HCT116 (cell line): ENCODE results near the gene FOXF1.

Experiments
- CEBPB ChIP-seq: IDR thresholded peaks from 2 replicates; pipeline ENCODE4 v1.6.1; 2012; ENCODE audit warnings: low read depth
- ELF1 ChIP-seq: IDR thresholded peaks from 2 replicates; pipeline ENCODE4 v1.6.1; 2012; ENCODE audit warnings: low read depth, borderline replicate concordance
- EZH2 ChIP-seq: fragments of 200-600 bp; sonication (generic); IDR thresholded peaks from 2 replicates; pipeline ENCODE4 v1.6.1; 2017; ENCODE audit warnings: antibody characterized with exemption, mixed run types
- EZH2phosphoT487 ChIP-seq: fragments of 200-600 bp; IDR thresholded peaks from 2 replicates; pipeline ENCODE4 v1.6.1; 2018; ENCODE audit warnings: antibody characterized with exemption, borderline replicate concordance
- POLR2A ChIP-seq: IDR thresholded peaks from 2 replicates; pipeline ENCODE4 v1.7.0; 2011; ENCODE audit warnings: borderline replicate concordance; ENCODE audit not compliant: insufficient read depth, insufficient read length; ENCODE audit errors: extremely low read depth
- POLR2AphosphoS5 ChIP-seq: IDR thresholded peaks from 2 replicates; pipeline ENCODE4 v1.6.1; 2011; ENCODE audit warnings: mild to moderate bottlenecking, low read depth, low read length, moderate library complexity
- RAD21 ChIP-seq: IDR thresholded peaks from 2 replicates; pipeline ENCODE4 v1.6.1; 2012; ENCODE audit warnings: low read depth, mild to moderate bottlenecking
- SIN3A ChIP-seq: IDR thresholded peaks from 2 replicates; pipeline ENCODE4 v1.6.1; 2012; ENCODE audit warnings: low read depth
- SP1 ChIP-seq: IDR thresholded peaks from 2 replicates; pipeline ENCODE4 v1.6.1; 2012; ENCODE audit warnings: low read depth
- TCF7L2 ChIP-seq: IDR thresholded peaks from 2 replicates; pipeline ENCODE4 v1.7.0; 2011; ENCODE audit warnings: borderline replicate concordance, inconsistent platforms; ENCODE audit not compliant: insufficient read depth, insufficient read length; ENCODE audit errors: extremely low read depth
- ZNF274 ChIP-seq: fragments of 200-500 bp; sonication (Bioruptor generic); IDR thresholded peaks from 2 replicates; pipeline ENCODE4 v1.6.1; 2014; ENCODE audit warnings: mild to moderate bottlenecking, low read depth, low read length, inconsistent platforms
- TF ChIP-seq, protein P1 (sequence below), 3 experiments: fragments of 200-600 bp in 1 of 3; sonication (generic) in 1 of 3; IDR thresholded peaks in 2 of 3; conservative IDR thresholded peaks in 1 of 3; 2 replicates each; pipeline ENCODE4 v1.5.1; 2012 to 2017; ENCODE audit warnings: low read depth in 2 of 3, low read length in 2 of 3, antibody characterized with exemption in 1 of 3, borderline replicate concordance in 1 of 3, control low read depth in 1 of 3, mild to moderate bottlenecking in 1 of 3, mixed read lengths in 1 of 3, mixed run types in 1 of 3, moderate library complexity in 1 of 3; ENCODE audit not compliant: insufficient read depth in 1 of 3
- TF ChIP-seq, protein P2 (sequence below): IDR thresholded peaks from 2 replicates; pipeline ENCODE4 v1.6.1; 2011; ENCODE audit warnings: mild to moderate bottlenecking, low read length, moderate library complexity; ENCODE audit not compliant: insufficient replicate concordance; ENCODE audit errors: extremely low read depth
- TF ChIP-seq, protein P3 (sequence below): IDR thresholded peaks from 2 replicates; pipeline ENCODE4 v1.6.1; 2012

DNA sequence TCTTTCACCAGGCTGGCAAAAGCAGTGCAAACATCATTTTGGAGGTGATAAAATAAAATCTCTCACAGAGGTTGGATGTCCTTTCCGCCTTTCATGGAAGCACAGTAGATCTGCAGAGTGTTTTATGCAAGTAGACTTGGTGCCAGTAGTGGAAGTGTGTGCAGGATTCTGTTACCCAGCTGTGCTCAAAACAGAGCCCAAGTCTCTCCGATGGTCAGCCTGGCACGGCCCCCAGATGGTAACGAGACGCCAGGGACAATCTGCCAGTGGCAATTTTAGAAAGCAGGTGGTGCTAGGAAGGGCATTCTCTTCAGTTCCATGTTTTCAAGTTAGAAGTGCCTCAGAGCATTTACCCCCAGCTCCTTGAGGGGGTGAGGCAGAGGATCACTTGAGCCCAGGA, 46.2 kb downstream of the FOXF1 start:
- TF ChIP-seq CEBPB (no peak), POLR2A (no peak), EZH2 (no peak), SP1 (no peak), EZH2phosphoT487 (no peak), RAD21 (no peak), ELF1 (no peak), TCF7L2 (no peak), POLR2AphosphoS5 (no peak), SIN3A (no peak), ZNF274 (no peak)
- TF ChIP-seq, protein P1, sequence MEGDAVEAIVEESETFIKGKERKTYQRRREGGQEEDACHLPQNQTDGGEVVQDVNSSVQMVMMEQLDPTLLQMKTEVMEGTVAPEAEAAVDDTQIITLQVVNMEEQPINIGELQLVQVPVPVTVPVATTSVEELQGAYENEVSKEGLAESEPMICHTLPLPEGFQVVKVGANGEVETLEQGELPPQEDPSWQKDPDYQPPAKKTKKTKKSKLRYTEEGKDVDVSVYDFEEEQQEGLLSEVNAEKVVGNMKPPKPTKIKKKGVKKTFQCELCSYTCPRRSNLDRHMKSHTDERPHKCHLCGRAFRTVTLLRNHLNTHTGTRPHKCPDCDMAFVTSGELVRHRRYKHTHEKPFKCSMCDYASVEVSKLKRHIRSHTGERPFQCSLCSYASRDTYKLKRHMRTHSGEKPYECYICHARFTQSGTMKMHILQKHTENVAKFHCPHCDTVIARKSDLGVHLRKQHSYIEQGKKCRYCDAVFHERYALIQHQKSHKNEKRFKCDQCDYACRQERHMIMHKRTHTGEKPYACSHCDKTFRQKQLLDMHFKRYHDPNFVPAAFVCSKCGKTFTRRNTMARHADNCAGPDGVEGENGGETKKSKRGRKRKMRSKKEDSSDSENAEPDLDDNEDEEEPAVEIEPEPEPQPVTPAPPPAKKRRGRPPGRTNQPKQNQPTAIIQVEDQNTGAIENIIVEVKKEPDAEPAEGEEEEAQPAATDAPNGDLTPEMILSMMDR (IDR thresholded peaks at IDR 0.05 in 2 of 3, conservative IDR thresholded peaks at IDR 0.05 in 1 of 3; ENCODE audit: borderline replicate concordance in 1 of 3, insufficient read depth in 1 of 3, low read depth in 2 of 3, low read length in 2 of 3), result no peak
- TF ChIP-seq, protein P2, sequence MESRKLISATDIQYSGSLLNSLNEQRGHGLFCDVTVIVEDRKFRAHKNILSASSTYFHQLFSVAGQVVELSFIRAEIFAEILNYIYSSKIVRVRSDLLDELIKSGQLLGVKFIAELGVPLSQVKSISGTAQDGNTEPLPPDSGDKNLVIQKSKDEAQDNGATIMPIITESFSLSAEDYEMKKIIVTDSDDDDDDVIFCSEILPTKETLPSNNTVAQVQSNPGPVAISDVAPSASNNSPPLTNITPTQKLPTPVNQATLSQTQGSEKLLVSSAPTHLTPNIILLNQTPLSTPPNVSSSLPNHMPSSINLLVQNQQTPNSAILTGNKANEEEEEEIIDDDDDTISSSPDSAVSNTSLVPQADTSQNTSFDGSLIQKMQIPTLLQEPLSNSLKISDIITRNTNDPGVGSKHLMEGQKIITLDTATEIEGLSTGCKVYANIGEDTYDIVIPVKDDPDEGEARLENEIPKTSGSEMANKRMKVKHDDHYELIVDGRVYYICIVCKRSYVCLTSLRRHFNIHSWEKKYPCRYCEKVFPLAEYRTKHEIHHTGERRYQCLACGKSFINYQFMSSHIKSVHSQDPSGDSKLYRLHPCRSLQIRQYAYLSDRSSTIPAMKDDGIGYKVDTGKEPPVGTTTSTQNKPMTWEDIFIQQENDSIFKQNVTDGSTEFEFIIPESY, result no peak
- TF ChIP-seq, protein P3, sequence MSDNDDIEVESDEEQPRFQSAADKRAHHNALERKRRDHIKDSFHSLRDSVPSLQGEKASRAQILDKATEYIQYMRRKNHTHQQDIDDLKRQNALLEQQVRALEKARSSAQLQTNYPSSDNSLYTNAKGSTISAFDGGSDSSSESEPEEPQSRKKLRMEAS, result no peak
